Hippocampal formation (tissue), 2 donors: ENCODE data around the gene NINJ2.
A peak's percentile ranks its signal among the peaks of the same experiment; 100 is the strongest.

Source experiments
- DNase-seq, 2 donors: peaks; one replicate each; lab custom pipeline; 2025; lab: John Stamatoyannopoulos, UW

Gene NINJ2

GRCh38 chr12:569091-569676, 94.1 kb downstream of the NINJ2 start:
- no peak for DNase-seq

- no peak for DNase-seq
Measured at GRCh38 chr12:568486-568885, 94.8 kb downstream of the NINJ2 start.

- no peak for DNase-seq
Measured at GRCh38 chr12:565589-566105, 97.6 kb downstream of the NINJ2 start.

DNA sequence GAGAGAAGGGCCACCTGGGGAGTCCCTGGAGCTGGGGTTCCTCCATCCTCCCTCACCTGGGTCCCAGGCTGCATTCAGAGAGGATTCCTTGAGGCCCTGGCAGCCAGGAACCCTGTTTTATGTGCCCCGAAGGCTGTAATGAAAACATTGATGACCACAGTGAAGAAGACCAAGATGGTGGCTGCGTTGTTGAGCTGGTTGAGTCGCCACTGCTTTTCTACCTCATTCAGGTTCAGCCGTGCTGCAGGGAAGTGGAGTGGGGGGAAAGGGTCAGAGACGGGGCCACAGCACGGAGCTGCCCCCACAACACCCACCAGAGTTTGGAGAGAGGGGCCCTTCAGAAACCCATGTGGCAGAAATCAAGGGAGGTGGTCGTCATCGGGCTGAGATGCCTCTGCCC, 98.1 kb downstream of the NINJ2 start:
- DNase-seq, result no peak

DNA sequence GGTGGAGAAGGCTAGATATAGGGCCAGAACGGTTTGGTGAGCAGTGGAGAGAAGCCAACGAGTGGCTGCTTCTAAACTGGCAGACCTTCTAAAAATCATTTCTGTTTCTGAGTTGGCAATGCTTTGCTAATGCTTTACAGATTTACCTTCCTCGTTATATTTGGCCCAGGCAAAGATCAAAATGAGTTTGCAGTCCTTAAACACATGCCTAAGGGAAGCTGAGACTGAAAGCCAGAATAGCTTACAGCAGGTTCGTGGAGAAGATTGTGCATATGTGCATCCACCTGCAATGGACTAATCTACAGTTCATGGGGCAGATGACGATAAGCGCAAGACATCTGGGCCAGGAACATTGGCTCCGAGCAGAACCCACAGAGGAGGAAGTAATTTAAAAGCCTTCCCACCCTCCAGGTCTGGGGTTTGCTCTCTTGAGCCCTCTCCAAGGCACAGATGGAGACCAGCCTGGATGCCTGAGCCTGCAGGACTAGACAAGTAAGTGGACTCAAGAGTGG, 99.4 kb downstream of the NINJ2 start:
- no peak for DNase-seq

DNA sequence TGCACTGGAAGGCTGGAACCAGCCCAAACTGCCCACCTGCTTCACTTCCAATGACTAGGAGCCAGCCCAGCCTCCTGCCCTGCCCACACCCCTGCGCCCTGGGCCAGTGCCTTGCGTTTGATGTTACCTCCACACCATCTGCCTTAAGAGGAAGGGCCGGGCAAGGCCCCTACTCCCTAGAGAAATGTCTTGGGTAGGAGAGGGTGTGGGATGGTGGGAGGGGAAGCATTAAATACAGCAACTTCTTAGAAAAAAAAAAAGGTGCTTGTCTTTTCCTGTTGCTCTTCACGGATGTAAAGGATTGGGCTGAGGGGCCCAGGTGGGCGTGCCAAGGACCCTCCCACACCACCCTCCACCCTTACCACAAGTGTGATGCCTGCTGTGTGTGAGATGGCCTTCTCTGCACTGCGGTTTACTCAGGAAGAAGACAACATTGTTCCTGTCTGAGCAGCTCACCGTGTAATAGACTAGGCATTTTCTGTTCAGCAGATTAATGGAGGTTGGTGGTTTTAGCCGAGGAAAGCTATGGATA, 99.9 kb downstream of the NINJ2 start:
- DNase-seq, result no peak

DNA sequence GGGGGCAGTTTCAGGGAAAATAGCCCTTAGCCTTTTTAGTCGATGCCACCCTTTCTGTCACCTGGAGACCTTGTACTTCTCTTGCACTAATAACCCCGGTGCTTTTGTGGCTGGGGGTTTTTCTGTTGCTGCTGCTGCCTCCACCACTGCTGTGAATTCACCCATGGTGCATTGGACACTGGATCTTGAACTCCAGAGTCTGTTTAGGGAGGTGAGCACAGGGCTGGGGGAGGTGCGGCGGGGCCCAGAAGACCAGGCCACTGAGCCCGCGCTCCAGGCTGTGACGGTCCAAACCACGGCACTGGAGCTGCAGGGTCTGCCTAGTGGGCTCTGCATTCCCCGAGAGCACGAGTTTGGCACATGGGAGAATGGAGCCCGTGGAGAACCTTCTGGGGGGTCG, 100.6 kb downstream of the NINJ2 start:
- DNase-seq, result no peak

DNA sequence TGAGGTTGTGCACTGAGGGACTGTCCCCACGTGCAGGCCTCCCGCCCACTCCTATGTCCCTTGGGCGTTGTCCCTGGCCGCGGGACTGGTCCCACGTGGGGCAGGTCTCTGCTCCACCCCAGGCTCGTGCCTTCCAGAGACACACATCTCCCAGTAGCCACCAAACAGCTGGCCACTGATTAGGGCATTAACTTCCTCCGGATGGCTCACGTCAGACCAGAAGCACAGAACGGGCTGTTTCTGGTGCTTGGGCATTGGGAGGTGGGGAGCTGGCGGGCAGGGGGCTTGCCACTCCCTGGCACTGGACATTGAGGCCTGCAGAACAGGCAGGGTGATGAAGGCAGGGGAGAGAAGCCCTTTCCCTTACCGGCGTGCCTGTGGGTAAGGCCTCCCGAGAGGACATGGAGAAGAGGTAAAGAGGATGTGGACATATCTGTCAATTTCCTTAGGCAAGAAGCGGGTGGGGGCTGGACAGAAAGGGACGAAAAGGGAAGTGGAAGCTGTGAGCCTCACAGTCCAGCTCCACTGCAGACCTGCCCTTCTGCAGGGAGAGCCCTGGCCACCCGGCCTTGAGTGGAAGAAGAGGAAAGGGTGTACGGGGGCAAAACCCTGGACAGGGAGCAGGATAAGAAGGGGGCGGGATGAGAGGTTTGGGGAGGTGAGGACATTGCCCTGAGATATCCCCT, 101.2 kb downstream of the NINJ2 start:
- peak in 1 of 2 donors; percentile 16 for DNase-seq

DNA sequence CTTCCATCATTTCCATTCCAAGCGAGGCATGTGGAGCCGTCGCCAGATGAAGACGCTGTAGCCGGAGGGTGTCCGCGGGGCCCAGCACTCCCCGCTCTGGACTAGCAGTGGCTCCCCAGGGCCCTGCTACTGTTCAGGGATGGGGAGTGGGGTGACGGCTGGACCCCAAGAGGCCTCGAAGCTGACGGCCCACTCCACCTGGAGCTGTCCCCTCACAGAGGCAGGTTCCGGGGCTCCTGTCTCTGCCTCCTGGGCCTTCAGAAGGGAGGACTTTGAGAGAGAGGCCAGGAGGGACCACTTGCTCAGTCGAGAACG, 101.9 kb downstream of the NINJ2 start:
- DNase-seq, result no peak

DNA sequence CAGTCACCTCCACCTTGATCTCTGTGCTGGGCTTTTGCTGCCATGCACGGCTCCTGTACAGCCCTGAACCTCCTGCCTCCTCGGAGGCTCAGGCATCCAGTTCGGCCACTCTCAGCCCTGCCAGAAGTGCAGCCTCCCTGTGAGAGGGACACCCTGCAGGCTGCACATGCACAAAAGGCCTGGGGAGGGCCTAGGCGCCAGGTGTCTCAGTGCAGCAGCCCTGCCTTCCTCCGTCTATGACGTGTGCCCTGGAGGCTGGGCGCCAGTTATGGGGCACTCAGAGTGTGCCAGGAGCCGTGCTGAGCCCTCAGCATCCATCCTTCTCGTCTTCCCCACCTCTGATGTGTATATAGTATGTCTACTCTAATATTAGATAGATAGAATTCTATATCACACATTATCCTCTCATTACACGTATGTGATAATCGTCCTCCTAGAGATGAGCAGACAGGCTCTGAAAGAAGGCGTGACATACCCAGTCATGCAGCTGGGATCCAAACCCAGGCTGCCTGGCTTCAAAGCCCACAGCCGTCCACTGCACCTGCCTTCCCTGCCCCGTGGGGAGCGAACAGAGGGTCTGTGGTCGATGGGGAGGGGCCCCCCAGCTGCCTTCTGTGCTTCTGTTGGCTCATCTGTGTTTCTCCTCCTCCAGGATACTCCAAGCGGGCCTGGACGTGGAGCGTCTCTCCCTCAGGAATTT, 102.4 kb downstream of the NINJ2 start:
- DNase-seq, result no peak

- no peak for DNase-seq
Measured at GRCh38 chr12:559906-560455, 103.3 kb downstream of the NINJ2 start.

- no peak for DNase-seq
Measured at GRCh38 chr12:559208-559905, 103.9 kb downstream of the NINJ2 start.

- DNase-seq, result no peak
Measured at GRCh38 chr12:558580-558979, 104.7 kb downstream of the NINJ2 start.

GRCh38 chr12:556498-556897, 106.7 kb downstream of the NINJ2 start:
- no peak for DNase-seq

DNA sequence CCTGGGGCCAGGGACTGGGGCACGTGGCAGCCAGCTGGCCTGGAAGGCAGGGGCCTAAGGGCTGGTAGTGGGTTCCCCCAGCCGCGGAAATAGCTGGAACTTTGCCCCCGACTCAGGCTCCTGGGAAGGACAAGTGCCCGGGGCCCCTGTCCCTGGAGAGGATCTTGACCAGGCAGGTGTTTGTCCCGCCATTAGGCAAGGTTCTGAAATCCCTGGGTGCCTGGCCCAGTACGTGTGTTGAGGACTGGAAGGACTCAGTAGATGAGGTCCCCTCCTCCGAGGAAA, 109.3 kb downstream of the NINJ2 start:
- no peak for DNase-seq

DNA sequence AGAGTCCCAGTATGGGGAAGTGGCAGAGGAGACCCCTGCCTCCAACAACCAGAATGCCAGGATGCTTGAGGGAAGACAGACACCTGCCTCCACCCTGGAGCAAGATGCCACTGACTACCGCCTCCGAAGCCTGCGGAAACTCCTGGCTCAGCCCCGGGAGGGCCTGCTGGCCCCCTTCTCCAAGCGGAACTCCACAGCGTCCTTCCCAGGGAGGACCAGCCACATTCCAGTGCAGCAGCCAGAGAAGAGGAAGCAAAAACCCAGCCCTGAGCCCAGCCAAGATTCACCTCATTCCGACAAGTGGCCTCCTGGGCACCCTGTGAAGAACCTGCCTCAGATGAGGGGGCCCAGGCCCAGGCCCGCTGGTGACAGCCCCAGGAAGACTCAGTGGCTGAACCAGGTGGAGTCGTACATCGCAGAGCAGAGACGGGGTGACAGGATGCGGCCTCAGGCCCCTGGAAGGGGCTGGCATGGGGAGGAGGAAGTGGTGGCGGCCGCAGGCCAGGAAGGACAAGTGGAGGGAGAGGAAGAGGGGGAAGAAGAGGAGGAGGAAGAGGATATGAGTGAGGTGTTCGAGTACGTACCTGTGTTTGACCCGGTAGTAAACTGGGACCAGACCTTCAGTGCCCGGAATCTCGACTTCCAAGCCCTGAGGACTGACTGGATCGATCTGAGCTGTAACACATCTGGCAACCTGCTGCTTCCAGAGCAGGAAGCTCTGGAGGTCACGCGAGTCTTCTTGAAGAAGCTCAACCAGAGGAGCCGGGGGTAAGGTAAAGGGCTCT, 109.8 kb downstream of the NINJ2 start:
- no peak for DNase-seq

DNA sequence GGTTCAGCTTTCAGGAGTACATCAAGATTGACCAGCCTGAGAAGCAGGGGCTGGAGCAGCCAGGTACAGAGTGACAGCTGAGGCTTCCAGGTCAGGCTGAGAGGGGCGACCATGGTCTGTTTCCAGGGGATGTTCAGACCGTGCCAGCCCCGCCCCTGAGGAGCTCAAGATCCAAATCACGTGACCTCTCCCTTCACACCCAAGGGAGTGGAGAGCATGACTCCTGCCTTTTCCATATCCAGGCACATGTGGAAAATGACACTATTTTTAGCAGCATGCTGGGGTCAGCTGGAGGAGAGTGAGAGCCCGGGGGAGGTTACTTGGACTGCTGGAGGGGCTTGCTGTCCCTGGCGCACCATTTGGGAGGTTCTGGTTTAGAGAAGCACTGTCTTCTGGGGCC, 110.8 kb downstream of the NINJ2 start:
- no peak for DNase-seq

GRCh38 chr12:550473-551260, 112.6 kb downstream of the NINJ2 start:
- no peak for DNase-seq

- no peak for DNase-seq
Measured at GRCh38 chr12:549476-550082, 113.7 kb downstream of the NINJ2 start.

DNA sequence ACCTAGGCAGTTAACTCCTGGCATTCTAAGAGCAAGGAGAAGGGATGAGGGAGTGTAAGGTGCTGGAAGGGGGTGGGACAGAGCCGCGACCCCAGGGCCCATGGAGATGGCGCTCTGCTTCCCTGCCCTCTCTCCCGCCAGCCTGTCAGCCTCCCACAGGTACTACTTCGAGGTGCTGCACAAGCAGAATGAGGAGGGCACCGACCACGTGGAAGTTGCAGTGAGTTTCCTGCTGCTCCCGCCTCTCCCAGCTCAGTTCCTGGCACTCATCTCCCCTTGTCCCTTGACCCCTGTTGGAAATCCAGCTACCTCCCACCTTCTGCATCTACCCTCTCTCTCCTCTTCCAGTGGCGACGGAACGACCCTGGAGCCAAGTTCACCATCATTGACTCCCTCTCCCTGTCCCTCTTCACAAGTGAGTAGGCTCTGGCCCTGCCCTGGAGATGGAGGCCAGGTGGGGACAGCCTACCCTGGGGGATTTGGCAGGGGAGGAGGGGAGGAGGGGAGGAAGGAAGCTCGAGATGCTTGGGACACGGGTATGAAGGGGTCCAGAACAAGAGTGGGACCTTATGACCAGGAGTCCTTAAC, 115.3 kb downstream of the NINJ2 start:
- no peak for DNase-seq
